Measurements from ENCODE around the gene ARHGEF12.

DNA sequence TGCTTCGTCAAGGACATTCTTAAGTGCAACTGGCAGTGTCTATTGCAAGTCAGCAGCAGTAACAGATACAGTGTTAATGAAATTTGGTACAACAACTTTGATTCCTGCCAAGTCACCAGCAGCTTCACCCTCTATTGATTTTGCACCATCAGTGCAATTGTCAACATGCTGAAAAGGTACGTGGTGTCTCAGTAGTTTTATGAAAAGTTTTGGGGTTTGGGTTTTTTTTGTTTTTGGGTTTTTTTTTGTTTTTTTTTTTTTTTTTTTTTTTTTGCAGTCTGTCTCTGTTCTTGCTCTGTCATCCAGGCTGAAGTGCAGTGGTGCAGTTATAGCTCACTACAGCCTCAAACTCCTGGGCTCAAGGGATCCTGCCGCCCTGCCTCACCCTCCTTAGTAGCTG lies 156.3 kb downstream of the ARHGEF12 start:
- TF ChIP-seq RAD21 (IDR thresholded peaks at IDR 0.05; ENCODE audit: low read depth): no peak
- no peak for TF ChIP-seq NFIC (IDR thresholded peaks at IDR 0.05)
- no peak for TF ChIP-seq EP300 (IDR thresholded peaks at IDR 0.05; ENCODE audit: borderline replicate concordance)
- no peak for TF ChIP-seq REST (IDR thresholded peaks at IDR 0.05; ENCODE audit: low read depth)
- no peak for TF ChIP-seq TAF1 (IDR thresholded peaks at IDR 0.05; ENCODE audit: low read depth)
- no peak for TF ChIP-seq TCF12 (IDR thresholded peaks at IDR 0.05; ENCODE audit: low read depth)
- no peak for TF ChIP-seq MAX (IDR thresholded peaks at IDR 0.05)
- TF ChIP-seq CEBPB (IDR thresholded peaks at IDR 0.05): no peak
- TF ChIP-seq USF1 (IDR thresholded peaks at IDR 0.05): no peak
- TF ChIP-seq YY1 (IDR thresholded peaks at IDR 0.05; ENCODE audit: low read depth): no peak

Data from Ishikawa (cell line).